Sigmoid colon (tissue), 4 donors: ENCODE data around the gene MAP1B.

ENCODE experiments used
- POLR2AphosphoS5 ChIP-seq, 4 donors: sonication (generic); formaldehyde crosslinking; IDR thresholded peaks; one replicate each; pipeline ENCODE4 v1.6.1; 2017; ENCODE audit warnings: antibody characterized with exemption in 4 of 4
- TF ChIP-seq, protein P1 (sequence below), 4 experiments: fragments of 450-650 bp in 3 of 4; fragments of 200-600 bp in 1 of 4; IDR thresholded peaks; one replicate each; pipeline ENCODE4 v1.5.1; 2016 to 2019; ENCODE audit warnings: antibody characterized with exemption in 4 of 4, mild to moderate bottlenecking in 3 of 4, moderate library complexity in 2 of 4

DNA sequence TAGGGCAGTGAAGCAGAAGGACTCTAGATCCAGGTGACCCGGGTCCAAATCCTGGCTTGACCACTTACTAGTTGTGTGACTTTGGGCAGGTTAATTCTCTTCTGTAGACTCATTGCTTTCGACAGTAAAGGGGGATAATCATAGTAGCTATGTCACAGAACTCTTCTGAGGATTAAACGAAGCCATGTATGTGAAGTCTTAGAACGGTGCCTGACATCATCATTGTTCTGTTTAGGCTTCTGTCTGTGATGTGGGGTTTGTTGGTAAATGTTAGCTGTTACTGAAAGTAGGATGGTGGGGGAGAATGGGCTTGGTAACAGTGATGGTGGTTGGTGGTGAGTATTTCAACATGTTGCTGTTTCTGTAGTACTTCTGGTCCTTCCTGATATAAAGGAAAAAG is 73.7 kb downstream of the MAP1B start:
- TF ChIP-seq, protein P1, sequence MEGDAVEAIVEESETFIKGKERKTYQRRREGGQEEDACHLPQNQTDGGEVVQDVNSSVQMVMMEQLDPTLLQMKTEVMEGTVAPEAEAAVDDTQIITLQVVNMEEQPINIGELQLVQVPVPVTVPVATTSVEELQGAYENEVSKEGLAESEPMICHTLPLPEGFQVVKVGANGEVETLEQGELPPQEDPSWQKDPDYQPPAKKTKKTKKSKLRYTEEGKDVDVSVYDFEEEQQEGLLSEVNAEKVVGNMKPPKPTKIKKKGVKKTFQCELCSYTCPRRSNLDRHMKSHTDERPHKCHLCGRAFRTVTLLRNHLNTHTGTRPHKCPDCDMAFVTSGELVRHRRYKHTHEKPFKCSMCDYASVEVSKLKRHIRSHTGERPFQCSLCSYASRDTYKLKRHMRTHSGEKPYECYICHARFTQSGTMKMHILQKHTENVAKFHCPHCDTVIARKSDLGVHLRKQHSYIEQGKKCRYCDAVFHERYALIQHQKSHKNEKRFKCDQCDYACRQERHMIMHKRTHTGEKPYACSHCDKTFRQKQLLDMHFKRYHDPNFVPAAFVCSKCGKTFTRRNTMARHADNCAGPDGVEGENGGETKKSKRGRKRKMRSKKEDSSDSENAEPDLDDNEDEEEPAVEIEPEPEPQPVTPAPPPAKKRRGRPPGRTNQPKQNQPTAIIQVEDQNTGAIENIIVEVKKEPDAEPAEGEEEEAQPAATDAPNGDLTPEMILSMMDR (IDR thresholded peaks at IDR 0.05): no peak
- TF ChIP-seq POLR2AphosphoS5 (IDR thresholded peaks at IDR 0.05): no peak
